Measurements from ENCODE around the gene PALM3.
A peak's percentile ranks its signal among the peaks of the same experiment; 100 is the strongest.
"Not testable (repeated sequence)": the region's sequence is repeated elsewhere in the genome, so short reads cannot be mapped to it uniquely, and the experiment has no call there.

Gene PALM3

GRCh38 chr19:14030997-14031718 is 30.7 kb downstream of the PALM3 start:
- no peak for DNase-seq

GRCh38 chr19:14028901-14029300 is 33.0 kb downstream of the PALM3 start:
- DNase-seq: no peak

GRCh38 chr19:14027856-14028450 is 33.9 kb downstream of the PALM3 start, which contains the start of gene RLN3:
RLN3 (plus strand) TSS chr19:14028148; CDS start chr19:14028205, 57 bp downstream.
- DNase-seq: no peak

GRCh38 chr19:14026652-14027192 is 35.2 kb downstream of the PALM3 start:
- DNase-seq: not testable (repeated sequence)

GRCh38 chr19:14023404-14024235 is 38.3 kb downstream of the PALM3 start:
- DNase-seq: peak; percentile 72

GRCh38 chr19:14022469-14022868 is 39.4 kb downstream of the PALM3 start:
- DNase-seq: no peak

- no peak for DNase-seq
Observed at GRCh38 chr19:14021474-14021873, 40.4 kb downstream of the PALM3 start.

GRCh38 chr19:14019739-14020138 is 42.1 kb downstream of the PALM3 start:
- not testable (repeated sequence) for DNase-seq

GRCh38 chr19:14019100-14019499 is 42.8 kb downstream of the PALM3 start:
- no peak for DNase-seq

GRCh38 chr19:14015524-14016035 is 46.3 kb downstream of the PALM3 start:
- DNase-seq: no peak

GRCh38 chr19:14012378-14012915 is 49.4 kb downstream of the PALM3 start:
- no peak for DNase-seq

GRCh38 chr19:14006766-14007562 is 54.9 kb downstream of the PALM3 start:
- no peak for DNase-seq

GRCh38 chr19:14006085-14006765 is 55.7 kb downstream of the PALM3 start, which contains the start of gene RFX1:
RFX1 (minus strand) TSS chr19:14006320; CDS start chr19:13993843, 12,477 bp downstream.
- DNase-seq: peak; percentile 99

GRCh38 chr19:14005349-14006084 is 56.4 kb downstream of the PALM3 start:
- peak; percentile 51 for DNase-seq

GRCh38 chr19:14004619-14005348 is 57.1 kb downstream of the PALM3 start:
- DNase-seq: peak; percentile 41

All from GF-D8 (cell line).